Stimulated activated CD8-positive, alpha-beta memory T cell treated with anti-CD3 and anti-CD28 coated beads, Interleukin-4, amount 100 ng/mL, for 48 hours (primary cell): ENCODE data around the gene CTSF.

Experiments used
- DNase-seq: peaks from one replicate; pipeline ENCODE4 v3.0.0-alpha.2; 2020

The CTSF gene

DNA sequence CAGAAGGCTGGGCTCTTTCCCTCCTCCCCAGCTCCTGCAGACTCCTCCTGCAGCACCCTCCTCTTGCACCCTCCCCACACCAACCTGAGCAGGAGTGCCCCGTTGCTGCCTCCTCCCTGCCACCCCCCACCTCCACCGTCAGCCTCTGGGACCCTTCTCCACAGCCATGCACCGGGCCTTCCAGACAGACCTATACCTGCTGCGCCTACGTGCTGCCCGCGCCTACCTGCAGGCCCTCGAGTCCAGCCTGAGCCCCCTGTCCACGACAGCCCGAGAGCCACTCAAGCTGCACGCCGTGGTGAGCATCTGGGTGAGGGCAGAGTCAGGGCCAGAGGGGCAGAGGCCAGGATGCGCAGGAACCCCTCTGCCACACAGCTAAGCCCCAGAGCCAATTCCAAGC, 38.8 kb downstream of the CTSF start:
- DNase-seq = no peak

DNA sequence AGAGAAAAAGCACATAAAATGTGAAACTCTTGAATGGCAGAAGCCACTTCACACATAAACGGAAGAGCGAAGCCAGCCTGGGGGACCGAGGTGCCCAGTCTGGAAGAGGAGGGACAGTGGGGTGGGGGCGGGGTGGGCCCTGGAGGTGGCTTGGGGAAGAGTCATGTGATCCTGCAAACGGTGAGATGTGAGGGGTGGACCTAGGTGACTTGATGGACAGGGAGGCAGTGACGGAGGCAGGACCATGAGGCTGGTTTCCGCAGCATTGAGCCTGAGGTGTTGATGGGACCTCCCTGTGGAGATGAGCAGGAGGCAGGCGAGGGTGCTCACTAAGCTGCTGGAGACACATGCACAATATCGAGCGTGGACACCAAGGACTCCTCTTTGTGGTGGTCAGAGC, 39.3 kb downstream of the CTSF start:
- DNase-seq = no peak

DNA sequence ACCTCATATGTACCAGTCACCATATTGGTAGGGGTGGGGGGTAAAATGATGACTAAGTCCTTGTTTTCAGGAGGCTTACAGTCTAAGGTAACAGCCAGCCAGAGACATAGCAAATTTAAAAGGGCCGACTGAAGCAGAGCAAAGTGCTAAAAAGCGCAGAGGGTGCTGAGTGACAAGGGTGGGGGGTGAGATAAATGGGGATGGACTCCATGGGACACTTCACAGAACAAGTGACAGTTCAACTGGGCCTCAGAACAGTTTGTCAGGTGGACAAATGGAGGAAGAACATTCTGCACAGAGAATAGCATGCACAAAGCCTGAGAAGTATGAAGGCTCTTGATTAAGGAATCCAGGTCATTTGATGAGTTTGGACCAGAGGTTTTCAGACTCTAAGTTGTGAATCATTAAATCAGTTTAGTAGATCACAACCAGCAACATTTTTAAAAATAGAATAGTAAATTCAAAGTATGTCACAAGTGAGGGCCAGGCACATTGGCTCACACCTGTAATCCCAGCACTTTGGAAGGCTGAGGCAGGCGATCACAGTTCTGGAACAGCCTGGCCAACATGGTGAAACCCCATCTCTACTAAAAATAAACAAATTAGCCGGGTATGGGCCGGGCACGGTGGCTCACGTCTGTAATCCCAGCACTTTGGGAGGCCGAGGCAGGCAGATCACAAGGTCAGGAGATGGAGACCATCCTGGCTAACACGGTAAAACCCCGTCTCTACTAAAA, 43.9 kb downstream of the CTSF start:
- no peak for DNase-seq

DNA sequence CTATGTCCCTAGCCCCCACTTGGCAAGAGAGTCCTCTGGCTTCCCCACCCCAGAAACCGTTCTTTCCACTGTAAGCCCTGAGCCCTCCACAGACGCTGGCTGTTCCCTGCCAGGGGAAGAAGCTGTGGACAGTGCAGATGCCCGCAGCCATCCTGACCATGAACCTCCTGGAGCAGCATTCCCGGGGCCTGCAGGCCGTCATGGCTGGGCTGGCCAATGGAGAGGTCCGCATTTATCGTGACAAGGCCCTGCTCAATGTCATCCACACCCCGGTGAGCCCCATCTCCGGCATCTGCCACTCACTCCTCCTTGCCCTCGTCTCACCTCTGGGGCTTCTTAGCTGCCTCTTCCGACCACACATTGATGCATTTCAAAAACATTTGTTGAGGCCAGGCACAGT, 44.8 kb downstream of the CTSF start:
- DNase-seq = no peak
